ENCODE data around the gene UBAP1L.
"Not testable (repeated sequence)": the region's sequence is repeated elsewhere in the genome, so short reads cannot be mapped to it uniquely, and the experiment has no call there.

The UBAP1L gene

GRCh38 chr15:65099801-65100200 lies 15.2 kb downstream of the UBAP1L start:
- DNase-seq = not testable (repeated sequence)

GRCh38 chr15:65099336-65099735 lies 15.7 kb downstream of the UBAP1L start:
- no peak for DNase-seq

- DNase-seq = no peak
These were observed 17.2 kb downstream of the UBAP1L start for GRCh38 chr15:65097651-65098263.

- no peak for DNase-seq
These were observed 18.3 kb downstream of the UBAP1L start for GRCh38 chr15:65096481-65097385.

GRCh38 chr15:65095747-65096104 lies 19.3 kb downstream of the UBAP1L start:
- no peak for DNase-seq

GRCh38 chr15:65095011-65095746 lies 19.8 kb downstream of the UBAP1L start:
- no peak for DNase-seq

GRCh38 chr15:65094294-65094995 lies 20.6 kb downstream of the UBAP1L start:
- DNase-seq = no peak

GRCh38 chr15:65093793-65094170 lies 21.2 kb downstream of the UBAP1L start:
- DNase-seq = not testable (repeated sequence)

GRCh38 chr15:65092911-65093792 lies 21.8 kb downstream of the UBAP1L start:
- no peak for DNase-seq

GRCh38 chr15:65091946-65092770 lies 22.8 kb downstream of the UBAP1L start:
- DNase-seq = no peak

- DNase-seq = no peak
These were observed 25.7 kb downstream of the UBAP1L start for GRCh38 chr15:65089206-65089824.

GRCh38 chr15:65088643-65089021 lies 26.4 kb downstream of the UBAP1L start:
- no peak for DNase-seq

GRCh38 chr15:65087873-65088642 lies 26.9 kb downstream of the UBAP1L start:
- no peak for DNase-seq

GRCh38 chr15:65087411-65087810 lies 27.6 kb downstream of the UBAP1L start:
- no peak for DNase-seq

GRCh38 chr15:65086680-65087111 lies 28.3 kb downstream of the UBAP1L start:
- DNase-seq = peak in 1 of 5 experiments; percentile 8

- peak in 1 of 5 experiments; percentile 11 for DNase-seq
These were observed 28.9 kb downstream of the UBAP1L start for GRCh38 chr15:65085990-65086679.

GRCh38 chr15:65085207-65085753 lies 29.7 kb downstream of the UBAP1L start:
- DNase-seq = no peak

GRCh38 chr15:65084500-65085206 lies 30.3 kb downstream of the UBAP1L start:
- DNase-seq = no peak

Measured in T-helper 2 cell (primary cell).